Thyroid gland (tissue), 4 donors: ENCODE results near the gene GPR75.
"Not testable (repeated sequence)": the region's sequence is repeated elsewhere in the genome, so short reads cannot be mapped to it uniquely, and the experiment has no call there.

Experiments
- POLR2A ChIP-seq, 2 donors: fragments of 450-650 bp; IDR thresholded peaks; one replicate each; pipeline ENCODE4 v1.6.1; 2017; ENCODE audit warnings: antibody characterized with exemption in 2 of 2, mild to moderate bottlenecking in 2 of 2, moderate library complexity in 1 of 2
- TF ChIP-seq, protein P1 (sequence below), 6 experiments: fragments of 200-600 bp in 3 of 6; fragments of 450-650 bp in 3 of 6; sonication (generic) in 3 of 6; IDR thresholded peaks; one replicate each; pipeline ENCODE4 v1.5.1; 2016 to 2019; ENCODE audit warnings: antibody characterized with exemption in 6 of 6, mild to moderate bottlenecking in 2 of 6, inconsistent platforms in 1 of 6, moderate library complexity in 1 of 6

DNA sequence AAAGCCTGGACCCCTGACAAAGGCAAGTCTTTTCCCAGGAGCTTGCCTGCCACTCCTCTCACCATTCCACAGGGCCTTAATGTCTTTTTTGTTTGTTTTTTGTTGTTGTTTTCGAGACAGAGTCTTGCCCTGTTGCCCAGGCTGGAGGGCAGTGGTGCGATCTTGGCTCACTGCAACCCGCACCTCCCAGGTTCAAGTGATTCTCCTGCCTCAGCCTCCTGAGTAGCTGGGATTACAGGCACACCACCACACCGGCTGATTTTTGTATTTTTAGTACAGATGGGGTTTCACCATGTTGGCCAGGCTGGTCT is 29.8 kb downstream of the GPR75 start:
- not testable (repeated sequence) for TF ChIP-seq POLR2A (IDR thresholded peaks at IDR 0.05)
- TF ChIP-seq, protein P1, sequence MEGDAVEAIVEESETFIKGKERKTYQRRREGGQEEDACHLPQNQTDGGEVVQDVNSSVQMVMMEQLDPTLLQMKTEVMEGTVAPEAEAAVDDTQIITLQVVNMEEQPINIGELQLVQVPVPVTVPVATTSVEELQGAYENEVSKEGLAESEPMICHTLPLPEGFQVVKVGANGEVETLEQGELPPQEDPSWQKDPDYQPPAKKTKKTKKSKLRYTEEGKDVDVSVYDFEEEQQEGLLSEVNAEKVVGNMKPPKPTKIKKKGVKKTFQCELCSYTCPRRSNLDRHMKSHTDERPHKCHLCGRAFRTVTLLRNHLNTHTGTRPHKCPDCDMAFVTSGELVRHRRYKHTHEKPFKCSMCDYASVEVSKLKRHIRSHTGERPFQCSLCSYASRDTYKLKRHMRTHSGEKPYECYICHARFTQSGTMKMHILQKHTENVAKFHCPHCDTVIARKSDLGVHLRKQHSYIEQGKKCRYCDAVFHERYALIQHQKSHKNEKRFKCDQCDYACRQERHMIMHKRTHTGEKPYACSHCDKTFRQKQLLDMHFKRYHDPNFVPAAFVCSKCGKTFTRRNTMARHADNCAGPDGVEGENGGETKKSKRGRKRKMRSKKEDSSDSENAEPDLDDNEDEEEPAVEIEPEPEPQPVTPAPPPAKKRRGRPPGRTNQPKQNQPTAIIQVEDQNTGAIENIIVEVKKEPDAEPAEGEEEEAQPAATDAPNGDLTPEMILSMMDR (IDR thresholded peaks at IDR 0.05), result not testable (repeated sequence)
